HuH-7 (cell line): ENCODE data around the gene MAPK6.
"Not testable (repeated sequence)": the region's sequence is repeated elsewhere in the genome, so short reads cannot be mapped to it uniquely, and the experiment has no call there.

ENCODE experiments used
- DNase-seq: peaks from one replicate; pipeline ENCODE4 v3.0.0; 2011; ENCODE audit warnings: low spot score

The MAPK6 gene

DNA sequence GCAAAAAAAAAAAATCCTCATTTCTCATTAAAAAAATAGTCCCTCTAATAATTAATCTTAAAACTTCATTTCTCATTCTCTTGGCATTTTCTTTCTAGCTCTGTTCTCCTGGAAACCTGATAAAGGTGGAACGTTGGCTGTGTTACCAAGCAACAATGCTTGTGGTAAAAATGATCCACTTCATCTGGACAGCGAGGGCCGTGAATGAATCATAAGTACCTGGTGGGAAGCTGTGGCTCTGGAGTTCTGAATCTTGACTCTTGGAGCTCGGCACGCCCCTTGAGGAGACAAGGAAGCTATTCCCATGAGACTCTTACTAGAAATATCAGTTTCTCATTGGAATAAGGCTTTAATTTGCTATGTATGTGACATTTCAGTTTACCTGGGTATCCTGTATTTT, 61.0 kb downstream of the MAPK6 start:
- no peak for DNase-seq

DNA sequence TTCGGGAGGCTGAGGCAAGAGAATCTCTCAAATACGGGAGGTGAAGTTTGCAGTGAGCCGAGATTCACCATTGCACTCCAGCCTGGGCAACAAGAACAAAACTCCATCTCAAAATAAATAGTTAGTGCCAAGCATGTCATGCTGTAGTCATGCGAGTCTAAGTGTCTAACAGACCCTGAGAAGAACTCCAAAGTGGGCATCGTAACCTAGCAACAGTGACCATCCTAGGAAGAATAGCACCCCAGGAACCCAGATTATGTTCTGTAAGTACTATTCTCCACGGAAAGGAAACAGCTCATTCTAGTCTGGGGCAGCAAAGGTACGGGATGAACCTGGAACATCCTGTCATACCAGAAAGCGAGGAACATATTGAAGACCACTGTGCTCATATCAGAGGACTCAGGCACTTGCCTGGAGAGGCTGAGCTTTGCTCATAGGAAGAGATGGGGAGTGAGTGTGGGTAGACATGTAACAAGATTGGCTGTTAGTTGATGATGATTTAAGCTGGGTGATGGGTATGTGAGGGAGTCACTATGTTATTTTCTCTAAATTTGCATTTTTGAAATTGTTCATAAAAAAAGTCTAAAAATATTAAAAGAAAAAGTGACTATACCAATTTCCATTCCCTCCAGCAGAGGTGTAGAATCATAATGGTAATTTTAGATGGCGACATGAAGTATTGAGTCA, 61.8 kb downstream of the MAPK6 start:
- DNase-seq: no peak

DNA sequence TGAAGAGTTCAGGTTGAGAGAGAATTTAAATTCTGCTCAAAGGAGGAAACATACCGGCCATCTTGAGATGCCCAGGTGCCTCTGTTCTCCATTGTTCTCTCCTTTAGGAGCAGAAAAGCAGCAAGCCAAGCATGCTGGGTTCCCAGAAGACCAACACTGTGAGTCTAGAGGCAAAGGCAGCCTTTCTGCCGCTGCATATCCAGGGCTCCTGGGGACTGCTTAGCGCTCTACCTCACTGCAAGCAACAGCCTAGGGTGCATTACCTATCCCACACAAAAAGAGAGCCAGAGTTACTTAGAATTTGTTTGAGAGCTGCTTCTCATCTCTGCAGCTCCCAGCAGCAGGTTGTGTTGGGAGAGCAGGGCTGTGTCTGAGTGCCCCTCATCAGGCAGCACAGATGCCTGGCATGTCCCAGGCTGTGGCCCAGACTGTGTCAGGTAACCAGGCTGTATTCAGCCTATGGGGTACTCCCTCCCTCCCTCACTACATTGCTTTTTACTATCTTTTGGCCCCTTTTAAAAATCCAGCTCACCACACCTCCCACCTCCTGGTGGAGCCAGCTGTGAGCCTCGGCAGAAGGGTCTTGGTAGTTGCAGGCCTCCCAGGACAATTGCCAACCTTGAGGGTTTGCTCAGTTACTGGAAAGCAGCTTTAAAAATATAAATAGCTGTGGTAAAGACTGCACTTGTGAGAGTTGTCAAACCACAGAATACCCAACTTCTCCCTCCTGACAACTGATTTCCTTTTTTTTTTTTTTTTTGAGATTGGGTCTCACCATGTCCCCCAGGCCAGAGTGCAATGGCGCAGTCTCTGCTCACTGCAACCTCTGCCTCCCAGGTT, 63.4 kb downstream of the MAPK6 start:
- no peak for DNase-seq

DNA sequence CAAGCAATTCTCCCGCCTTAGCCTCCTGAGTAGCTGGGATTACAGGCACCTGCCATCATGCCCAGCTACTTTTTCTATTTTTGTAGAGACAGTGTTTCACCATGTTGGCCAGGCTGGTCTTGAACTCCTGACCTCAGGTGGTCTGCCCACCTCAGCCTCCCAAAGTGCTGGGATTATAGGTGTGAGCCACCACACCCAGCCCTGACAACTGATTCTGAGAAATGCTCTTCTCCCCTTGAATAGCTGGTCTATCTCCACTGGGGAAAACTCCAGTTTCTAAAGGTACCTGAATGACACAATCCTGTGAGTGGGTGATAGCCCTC, 64.0 kb downstream of the MAPK6 start:
- not testable (repeated sequence) for DNase-seq

DNA sequence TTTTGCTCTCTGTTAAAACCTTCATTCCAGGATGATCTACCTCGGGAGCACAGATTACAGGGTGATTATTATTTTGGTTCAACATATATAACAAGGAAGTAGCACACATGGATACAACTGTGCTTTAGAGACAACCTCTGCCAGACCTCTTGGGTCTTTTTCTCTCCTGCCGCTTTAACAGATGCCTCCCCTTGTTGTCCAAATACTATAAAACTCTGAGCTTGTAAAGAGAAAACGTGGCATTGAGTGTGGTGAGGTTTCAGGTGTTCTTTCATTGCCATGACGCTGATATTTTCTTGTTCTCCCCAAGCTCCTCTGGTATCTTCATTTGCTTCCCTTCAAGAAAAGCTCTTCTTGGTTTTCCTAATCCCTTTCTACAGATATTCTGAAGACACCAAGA, 64.6 kb downstream of the MAPK6 start:
- DNase-seq: no peak

DNA sequence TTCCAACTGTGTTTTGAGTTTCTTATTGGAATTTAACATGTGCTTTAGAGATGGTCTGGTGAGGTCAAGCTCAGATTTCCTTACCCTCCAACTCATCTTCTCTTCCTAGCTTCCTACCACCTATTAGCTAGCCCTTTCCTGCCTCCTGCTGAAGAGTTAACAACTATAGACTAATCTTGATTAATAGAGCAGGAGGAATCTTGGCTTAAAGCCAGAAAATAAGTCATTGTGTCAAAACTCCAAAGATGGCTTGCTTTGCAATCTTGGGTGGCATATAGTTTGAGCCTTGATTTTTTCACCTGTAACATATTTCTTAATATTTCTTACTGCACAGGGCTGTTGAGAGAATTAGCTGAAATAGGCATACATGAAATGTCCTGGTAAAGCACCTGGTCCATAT, 66.3 kb downstream of the MAPK6 start:
- no peak for DNase-seq

DNA sequence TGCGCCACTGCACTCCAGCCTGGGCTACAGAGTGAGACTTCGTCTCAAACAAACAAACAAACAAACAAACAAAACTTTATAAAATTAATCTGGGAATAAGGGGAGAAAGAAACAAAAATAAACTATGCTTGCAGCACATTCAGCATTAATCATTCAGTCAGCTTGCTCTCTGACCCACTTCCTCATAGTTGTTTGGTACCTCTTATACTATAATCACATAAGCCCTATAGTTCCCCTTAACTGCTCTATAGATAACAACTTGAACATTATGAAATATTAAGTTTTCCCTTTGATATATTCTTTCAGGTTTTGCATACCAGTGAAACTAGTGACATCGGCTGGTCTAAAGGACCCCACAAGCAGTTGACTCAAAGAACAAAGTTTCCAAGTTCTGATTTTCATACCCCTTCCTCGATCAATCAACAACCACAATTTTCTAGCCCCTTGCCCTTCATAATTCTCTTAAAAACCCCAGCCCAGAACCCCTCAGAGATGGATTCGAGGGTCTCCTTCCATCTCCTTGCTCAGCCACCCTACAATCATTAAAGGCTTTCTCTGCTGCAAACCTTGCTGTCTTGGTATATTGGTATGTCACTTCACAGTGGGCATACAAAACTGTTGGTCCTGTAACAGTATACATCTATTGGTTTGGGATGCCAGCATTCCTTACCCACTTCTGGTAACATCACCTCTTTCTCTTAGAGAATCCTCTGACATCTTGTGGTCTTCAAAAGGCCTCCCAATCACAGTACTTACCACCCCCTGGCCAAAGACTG, 67.2 kb downstream of the MAPK6 start:
- no peak for DNase-seq

DNA sequence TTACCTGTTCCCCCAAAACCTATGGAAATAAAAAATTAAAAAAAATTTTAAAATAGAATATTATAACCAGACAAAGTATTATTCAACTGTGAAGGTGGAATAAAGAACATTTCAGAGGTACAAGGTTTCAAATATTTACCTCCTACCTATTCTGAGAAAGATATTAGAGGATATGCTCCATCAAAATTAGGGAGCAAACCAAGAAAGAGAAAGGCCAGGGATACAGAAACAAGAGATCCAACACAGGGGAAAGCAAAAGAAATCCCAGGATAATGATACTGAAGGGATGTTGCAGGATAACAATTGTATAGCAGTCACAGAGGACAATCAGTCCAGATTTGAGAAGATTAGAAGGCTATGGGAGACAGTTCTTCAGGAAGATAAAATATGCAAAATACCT, 71.2 kb downstream of the MAPK6 start:
- no peak for DNase-seq

DNA sequence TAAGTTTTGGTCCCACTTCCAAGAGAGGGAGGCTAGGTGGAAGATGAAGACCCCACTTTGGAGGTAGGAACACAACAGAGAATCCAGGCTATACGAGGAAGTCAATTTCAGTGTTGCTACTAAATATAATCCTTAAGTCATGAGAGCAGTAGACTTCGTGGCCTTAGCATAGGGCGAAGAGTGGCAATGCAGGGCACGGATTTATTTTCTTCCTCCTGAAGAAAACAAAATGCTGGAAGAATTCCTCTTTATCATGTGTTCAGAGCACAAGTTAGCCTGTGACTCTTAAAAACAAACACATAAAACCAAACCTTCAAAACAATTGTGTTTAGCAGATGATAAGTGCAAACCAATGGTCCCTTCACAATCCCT, 74.1 kb downstream of the MAPK6 start:
- no peak for DNase-seq

DNA sequence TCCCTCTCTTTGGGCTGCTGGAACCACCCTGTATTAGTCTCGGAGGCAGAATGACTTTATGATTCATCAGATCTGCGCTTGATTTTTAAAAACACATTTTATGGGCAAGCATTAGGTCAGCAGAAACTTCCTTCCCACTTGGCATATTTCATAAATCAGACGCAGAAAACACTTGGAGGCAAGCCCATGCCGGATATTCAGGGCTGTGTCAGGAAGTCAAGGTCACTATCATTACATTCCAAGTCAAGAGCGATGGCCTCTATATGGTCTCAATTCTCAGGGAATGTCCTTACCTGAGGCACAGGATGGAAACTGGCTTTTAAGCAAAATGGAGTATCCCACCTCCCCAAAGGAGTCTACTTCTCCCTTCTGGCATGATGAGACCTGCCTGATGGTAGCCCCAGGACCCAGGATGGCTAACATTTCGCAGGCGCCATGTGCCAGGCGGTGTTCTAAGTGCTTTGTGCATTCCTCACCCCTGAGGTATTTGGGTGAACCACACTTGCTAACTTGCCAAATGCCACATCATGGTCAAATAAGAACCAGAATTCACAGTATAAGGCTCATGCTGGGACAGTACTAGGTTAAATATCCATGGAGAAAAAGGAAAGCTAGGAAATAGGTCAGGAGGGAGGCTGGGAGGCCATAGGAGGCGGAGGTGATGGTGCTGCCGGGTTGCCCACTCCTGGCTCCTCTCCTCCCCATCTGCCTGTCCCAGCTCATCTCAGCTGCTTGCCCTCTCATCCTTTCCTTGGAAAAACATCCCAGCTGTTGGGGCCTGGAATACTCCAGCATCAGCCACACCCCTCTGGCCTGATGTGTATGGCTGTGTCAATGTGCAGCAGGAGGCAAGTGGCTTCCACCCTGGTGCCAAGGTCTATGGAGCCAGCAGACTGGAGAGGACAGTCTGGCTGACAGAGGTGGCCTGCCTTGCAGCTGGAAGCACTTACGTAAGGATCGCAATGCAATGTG, 74.8 kb downstream of the MAPK6 start:
- no peak for DNase-seq

DNA sequence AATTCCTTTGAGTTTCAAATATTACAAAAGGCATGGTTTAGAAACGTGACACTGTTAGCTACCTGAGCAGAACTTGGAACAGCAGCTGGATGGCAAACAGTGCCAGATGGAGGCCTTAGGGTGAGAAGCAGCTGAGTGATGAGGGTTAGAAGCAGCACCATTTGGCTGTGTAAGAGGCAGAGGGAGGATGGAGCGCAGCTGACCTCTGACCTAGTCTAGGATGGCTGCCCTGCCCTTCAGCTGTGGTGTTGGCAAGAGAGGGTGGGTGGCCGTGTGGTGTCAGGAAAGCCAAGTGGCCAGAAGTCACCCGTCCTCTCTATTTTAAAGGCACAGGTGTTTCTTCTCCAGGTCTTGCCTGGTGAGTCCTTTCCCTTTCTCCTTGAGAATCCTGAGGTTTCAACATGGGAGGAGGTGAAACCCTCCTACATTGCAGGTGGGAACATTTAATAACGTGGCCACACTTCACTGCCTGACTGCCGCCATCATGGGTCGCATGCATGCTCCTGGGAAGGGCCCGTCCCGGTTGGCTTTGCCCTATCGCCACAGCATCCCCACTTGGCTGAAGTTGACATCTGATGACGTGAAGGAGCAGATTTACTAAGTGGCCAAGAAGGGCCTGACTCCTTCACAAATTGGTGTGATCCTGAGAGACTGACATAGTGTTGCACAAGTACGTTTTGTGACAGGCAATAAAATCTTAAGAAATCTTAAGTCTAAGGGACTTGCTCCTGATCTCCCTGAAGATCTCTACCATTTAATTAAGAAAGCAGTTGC, 76.0 kb downstream of the MAPK6 start:
- DNase-seq: no peak

DNA sequence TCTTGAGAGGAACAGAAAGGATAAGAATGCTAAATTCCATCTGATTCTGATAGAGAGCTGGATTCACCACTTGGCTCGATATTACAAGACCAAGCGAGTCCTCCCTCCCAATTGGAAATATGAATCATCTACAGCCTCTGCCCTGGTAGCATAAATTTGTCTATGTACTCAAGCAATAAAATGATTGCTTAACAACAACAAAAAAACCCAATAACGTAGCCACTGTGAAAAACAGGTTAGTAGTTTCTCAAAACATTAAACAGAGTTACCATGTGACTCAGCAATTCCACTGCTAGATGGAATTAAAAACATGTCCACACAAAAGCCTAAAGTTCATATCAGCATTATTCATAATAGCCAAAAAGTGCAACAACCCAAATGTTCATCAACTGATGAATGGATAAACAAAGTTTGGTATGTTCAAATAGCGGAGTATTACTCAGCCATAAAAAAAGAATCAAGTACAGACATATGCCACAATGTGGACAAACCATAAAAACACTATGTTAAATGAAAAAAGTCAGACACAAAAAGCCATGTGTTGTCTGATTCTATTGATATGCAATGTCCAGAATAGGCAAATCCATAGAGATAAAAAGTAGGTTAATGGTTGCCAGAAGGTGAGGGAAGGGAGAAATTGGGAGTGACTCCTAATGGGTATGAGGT, 76.7 kb downstream of the MAPK6 start:
- no peak for DNase-seq

DNA sequence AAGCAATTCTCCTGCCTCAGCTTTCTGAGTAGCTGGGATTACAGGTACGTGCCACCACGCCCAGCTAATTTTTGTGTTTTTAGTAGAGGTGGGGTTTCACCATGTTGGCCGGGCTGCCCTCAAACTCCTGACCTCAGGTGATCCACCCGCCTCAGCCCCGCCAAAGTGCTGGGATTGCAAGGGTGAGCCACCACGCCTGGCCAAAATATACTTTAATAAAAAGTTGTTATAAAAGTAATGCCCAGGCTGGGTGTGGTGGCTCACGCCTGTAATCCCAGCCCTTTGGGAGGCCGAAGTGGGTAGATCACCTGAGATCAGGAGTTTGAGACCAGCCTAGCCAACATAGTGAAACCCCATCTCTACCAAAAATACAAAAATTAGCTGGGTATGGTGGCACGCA, 77.5 kb downstream of the MAPK6 start:
- not testable (repeated sequence) for DNase-seq

DNA sequence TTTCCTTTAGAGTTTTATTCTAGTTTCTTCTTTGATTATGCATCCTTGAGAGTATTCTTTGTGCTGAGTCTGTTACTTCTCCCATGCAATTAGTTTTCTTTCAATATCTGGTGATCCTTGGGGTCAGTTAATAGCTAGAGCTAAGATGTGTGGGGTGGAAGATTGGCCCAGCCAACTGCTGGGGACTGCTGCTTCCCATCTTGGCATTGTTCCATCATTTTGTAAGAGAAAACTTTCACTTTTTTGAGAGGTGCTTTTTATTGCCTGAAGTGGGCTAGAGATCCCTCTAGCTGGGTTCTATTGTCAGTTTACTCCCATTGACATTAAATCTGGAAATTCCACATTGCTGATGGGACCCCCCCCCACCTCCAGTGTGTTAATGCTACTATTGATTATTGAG, 78.2 kb downstream of the MAPK6 start:
- no peak for DNase-seq

DNA sequence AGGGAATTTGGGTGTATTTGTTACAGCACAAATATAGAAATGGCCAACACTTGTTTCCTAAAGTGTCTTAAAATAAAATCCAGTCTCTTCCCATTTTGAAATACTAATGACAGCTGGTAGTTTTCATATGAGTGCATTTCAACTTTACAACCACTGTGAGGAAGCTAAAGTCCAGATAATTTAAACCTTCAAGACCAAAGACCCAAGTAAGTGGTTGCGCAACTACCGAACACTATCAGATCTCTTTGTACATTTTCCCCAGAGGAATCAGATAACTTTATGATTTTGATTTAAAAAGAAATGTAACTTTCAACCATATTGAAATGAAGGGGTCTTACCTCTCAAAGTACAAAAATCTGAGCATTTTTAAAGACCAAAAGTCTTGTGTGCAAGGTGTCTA, 79.3 kb downstream of the MAPK6 start:
- DNase-seq: no peak

DNA sequence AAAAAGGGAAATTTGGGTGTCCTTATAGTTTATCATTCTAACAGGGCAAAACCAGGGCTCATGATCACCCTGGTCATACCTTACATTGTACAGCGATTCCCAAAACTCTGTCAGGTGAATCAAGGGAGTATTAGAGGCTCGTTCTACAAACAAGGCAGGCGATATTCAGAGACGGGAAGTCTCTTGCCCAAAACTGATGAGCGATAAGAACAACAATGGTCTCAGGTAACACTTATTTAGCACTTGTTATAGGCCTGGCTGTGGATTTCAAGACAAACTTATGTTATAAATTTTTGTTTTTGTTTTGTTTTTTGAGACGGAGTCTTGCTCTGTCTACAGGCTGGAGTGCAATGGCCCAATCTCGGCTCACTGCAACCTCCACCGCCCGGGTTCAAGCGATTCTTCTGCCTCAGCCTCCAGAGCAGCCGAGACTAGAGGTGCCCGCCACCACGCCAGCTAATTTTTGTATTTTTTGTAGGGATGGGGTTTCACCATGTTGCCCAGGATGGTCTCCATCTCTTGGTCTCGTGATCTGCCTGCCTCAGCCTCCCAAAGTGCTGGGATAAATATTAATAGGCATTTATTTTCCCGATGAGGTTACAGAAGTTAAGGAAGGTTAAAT, 80.7 kb downstream of the MAPK6 start:
- no peak for DNase-seq

DNA sequence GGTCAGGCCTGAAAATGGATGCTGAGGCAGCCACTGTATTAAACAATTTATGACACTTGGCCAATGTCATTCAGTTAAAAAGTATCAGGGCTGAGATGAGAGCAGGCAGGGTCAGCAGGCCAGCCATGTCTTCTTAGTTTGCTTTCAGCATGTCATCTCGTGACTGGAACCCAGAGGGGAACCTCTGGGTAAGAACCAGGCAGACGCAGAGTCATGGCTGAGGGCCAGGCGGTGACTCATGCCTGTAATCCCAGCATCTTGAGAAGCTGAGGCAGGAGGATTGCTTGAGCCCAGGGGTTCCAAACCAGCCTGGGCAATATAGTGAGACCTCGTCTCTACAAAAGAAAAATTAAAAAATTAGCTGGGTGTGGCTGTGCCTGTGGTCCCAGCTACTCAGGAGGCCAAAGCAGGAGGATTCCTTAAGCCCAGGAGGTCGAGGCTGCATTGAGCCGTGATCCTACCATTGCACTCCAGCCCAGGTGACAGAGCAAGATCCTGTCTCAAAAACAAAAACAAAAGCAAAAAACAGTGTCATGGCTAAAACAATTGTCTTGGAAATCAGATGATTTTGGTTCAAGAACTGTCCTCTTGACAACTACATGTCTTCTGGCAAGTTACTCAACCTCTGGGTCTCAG, 81.9 kb downstream of the MAPK6 start:
- DNase-seq: no peak

DNA sequence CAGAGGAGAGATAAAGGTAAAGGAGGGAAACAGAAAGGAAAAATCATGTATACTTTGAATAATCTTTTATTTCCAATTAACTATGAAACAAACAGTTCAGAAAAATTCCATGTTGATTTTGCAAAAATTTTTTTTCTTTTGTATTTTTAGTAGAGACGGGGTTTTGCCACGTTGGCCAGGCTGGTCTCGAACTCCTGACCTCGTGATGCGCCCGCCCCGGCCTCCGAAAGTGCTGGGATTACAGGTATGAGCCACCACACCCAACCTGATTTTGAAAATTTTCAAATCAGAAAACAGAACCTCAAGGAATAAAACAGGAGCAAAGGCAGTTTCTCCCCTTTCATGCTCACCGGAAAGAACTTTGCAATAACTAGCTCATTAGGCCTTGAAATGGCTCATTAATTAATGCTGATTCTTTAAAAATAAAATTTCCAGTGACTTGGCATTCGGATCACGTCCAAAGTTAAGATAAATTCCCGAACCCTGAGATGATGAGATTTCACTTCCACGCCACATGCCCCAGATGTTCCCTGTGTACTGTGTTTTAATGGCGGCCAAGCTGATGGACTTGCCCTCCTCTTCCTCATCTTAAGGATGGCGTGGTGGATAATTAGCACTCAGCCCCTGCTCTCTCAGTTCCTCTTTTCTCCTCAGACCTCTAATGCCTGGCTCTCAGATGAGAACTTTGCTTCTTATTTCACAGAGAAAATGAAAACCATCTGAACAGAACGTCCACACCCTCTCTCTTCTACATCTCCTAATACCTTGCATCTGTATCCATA, 82.7 kb downstream of the MAPK6 start:
- no peak for DNase-seq

DNA sequence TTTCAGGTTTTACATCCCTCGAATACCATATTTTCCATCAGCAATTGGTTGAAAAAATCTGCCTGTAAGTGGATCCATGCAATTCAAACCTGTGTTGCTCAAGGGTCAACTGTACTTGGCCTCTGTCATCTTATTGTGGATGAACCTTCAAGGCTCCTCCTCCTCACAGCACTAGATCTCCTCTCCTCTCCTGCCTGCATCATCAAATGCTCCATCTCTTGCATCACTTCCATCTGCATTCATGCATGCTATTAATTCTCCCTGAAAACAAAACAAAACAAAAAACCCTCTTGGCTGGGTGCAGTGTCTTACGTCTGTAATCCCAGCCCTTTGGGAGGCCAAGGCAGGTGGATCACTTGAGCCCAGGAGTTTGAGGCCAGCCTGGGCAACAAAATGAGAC, 83.4 kb downstream of the MAPK6 start:
- DNase-seq: no peak
